Dermis blood vessel endothelial cell (primary cell): ENCODE results near the gene ZNF782. TPM values are rescaled to one million over a fixed set of nuclear protein-coding genes. Genes with fewer than 3 reads are reported as not detected.
"Not testable (repeated sequence)": the region's sequence is repeated elsewhere in the genome, so short reads cannot be mapped to it uniquely, and the experiment has no call there.

Source experiments
- DNase-seq: peaks from one replicate; pipeline ENCODE4 v3.0.0; 2010
- total RNA-seq: library from RNA; depleted of rRNA; stranded (reverse); fragments of >200 nt; gene quantifications from 2 replicates; pipeline ENCODE4 v1.2.3, GENCODE V29; 2014

ZNF782 gene
- total RNA-seq, result 2.9 and 3.7 TPM in 2 replicates

- peak; percentile 96 for DNase-seq
Measured at GRCh38 chr9:96853781-96854650, at the start of gene ZNF782. Gene ZNF782 (minus strand): TSS chr9:96854514. CDS start chr9:96851961, 2,553 bp downstream.

GRCh38 chr9:96900010-96900409, 45.7 kb upstream of the ZNF782 start:
- not testable (repeated sequence) for DNase-seq

GRCh38 chr9:96892131-96892530, 37.8 kb upstream of the ZNF782 start:
- no peak for DNase-seq

- DNase-seq, result no peak
Measured at GRCh38 chr9:96888591-96888990, 34.3 kb upstream of the ZNF782 start.

- DNase-seq, result no peak
Measured at GRCh38 chr9:96885424-96885823, 31.1 kb upstream of the ZNF782 start.

- DNase-seq, result peak; percentile 88
Measured at GRCh38 chr9:96884443-96884842, 30.1 kb upstream of the ZNF782 start.

GRCh38 chr9:96883922-96884321, 29.6 kb upstream of the ZNF782 start:
- no peak for DNase-seq

- no peak for DNase-seq
Measured at GRCh38 chr9:96877269-96877668, 23.0 kb upstream of the ZNF782 start.

- DNase-seq, result peak; percentile 92
Measured at GRCh38 chr9:96875461-96876142, 21.3 kb upstream of the ZNF782 start.

- peak; percentile 89 for DNase-seq
Measured at GRCh38 chr9:96874947-96875460, 20.7 kb upstream of the ZNF782 start.

GRCh38 chr9:96874201-96874785, 20.0 kb upstream of the ZNF782 start:
- no peak for DNase-seq

- DNase-seq, result no peak
Measured at GRCh38 chr9:96871176-96871575, 16.9 kb upstream of the ZNF782 start.

GRCh38 chr9:96868709-96869108, 14.4 kb upstream of the ZNF782 start:
- no peak for DNase-seq

GRCh38 chr9:96867079-96867804, 12.9 kb upstream of the ZNF782 start:
- no peak for DNase-seq

GRCh38 chr9:96865240-96865639, 10.9 kb upstream of the ZNF782 start:
- DNase-seq, result not testable (repeated sequence)

GRCh38 chr9:96859461-96860198, 5.3 kb upstream of the ZNF782 start:
- DNase-seq, result no peak

GRCh38 chr9:96858670-96859069, 4.4 kb upstream of the ZNF782 start:
- no peak for DNase-seq

GRCh38 chr9:96858018-96858573, 3.8 kb upstream of the ZNF782 start:
- DNase-seq, result peak; percentile 52

- peak; percentile 84 for DNase-seq
Measured at GRCh38 chr9:96856363-96857286, 2.3 kb upstream of the ZNF782 start.

GRCh38 chr9:96854651-96855273, 448 bp upstream of the ZNF782 start:
- DNase-seq, result no peak
